HG03103 (cell line): ENCODE data around the gene PRKAR1A.
A peak's percentile ranks its signal among the peaks of the same experiment; 100 is the strongest.
"Not testable (repeated sequence)": the region's sequence is repeated elsewhere in the genome, so short reads cannot be mapped to it uniquely, and the experiment has no call there.

Experiments
- ATAC-seq: cut with Tn5 transposase; IDR thresholded peaks from one replicate; pipeline ENCODE4 v1.9.1; 2021; ENCODE audit warnings: low read depth; ENCODE audit not compliant: unreplicated experiment

PRKAR1A gene

DNA sequence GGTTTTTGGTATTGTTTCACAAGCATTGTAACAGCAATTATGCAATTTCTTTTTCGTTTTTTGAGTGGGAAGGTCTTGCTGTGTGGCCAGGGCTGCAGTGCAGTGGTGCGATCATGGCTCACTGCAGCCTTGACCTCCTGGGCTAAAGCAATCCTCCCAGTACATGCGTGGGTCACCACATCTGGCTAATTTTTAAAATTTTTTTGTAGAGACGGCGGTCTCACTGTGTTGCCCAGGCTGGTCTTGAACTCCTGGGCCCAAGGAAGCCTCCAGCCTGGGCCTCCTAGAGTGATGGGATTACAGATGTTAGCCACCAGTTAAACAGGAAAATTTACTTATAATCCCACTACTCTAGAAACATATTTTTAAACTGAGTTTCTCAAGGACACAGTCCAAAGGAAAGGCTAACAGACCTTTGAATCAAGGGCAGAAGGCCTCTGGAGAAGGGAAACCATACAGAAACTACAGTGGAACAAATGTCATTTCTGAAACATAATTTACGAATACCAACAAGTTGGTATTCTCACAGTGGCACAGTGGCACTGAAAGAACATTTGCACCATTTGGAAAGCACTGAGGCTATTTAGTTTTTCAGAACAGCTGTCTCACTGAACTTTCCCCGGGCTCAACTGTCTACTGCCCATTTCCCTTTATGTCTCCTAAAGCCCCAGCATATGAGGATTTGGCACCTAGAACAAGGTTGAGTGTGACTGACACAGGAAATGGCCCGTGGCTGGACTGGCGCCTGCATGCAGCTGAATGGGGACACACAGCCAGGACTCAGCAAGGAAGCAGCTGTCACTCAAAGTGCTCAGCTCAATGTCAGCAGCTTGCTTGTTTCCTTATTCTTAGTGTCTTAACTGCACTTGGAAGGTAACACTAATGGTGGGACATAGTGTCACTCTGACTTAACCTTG lies 2.8 kb upstream of the PRKAR1A start:
- ATAC-seq, result no peak

GRCh38 chr17:68511254-68511670 lies 968 bp upstream of the PRKAR1A start:
- no peak for ATAC-seq

GRCh38 chr17:68511671-68512246 lies 471 bp upstream of the PRKAR1A start:
- ATAC-seq, result peak; percentile 39

- no peak for ATAC-seq
Observed at GRCh38 chr17:68512960-68513474, 787 bp downstream of the PRKAR1A start.

DNA sequence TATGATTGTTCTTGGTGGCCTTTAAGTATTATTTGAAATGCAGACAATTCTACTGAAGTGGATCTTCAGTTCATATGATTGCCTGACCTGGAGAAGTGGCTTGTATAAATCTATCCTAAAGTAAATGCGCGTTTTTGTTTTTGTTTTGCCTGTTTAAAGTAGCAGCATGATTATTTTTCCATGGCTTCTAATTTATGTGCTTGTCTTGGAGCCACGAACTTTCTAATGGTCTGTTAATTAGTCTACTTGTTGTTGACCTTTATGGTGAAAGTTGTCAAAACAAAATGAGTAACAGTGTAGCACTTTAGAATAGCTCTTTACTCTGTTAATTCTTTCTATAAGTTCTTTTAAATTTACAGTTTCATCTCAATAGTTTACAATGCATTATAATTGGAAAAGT lies 1.7 kb downstream of the PRKAR1A start:
- no peak for ATAC-seq

GRCh38 chr17:68514831-68515635 lies 2.8 kb downstream of the PRKAR1A start:
- ATAC-seq, result no peak

- ATAC-seq, result no peak
Observed at GRCh38 chr17:68516732-68517131, 4.5 kb downstream of the PRKAR1A start.

DNA sequence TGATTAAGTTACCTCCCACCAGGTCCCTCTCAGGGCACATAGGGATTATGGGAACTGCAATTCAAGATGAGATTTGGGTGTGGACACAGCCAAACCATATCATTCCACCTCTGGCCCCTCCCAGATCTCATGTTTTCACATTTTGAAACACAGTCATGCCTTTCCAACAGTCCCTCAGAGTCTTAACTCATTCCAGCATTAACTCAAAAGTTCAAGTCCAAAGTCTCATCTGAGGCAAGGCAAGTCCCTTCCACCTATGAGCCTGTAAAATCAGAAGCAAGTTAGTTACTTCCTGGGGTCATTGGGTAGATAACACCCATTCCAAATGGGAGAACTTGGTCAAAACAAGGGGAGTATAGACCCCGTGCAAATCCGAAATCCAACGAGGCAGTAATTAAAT lies 5.4 kb downstream of the PRKAR1A start:
- not testable (repeated sequence) for ATAC-seq

DNA sequence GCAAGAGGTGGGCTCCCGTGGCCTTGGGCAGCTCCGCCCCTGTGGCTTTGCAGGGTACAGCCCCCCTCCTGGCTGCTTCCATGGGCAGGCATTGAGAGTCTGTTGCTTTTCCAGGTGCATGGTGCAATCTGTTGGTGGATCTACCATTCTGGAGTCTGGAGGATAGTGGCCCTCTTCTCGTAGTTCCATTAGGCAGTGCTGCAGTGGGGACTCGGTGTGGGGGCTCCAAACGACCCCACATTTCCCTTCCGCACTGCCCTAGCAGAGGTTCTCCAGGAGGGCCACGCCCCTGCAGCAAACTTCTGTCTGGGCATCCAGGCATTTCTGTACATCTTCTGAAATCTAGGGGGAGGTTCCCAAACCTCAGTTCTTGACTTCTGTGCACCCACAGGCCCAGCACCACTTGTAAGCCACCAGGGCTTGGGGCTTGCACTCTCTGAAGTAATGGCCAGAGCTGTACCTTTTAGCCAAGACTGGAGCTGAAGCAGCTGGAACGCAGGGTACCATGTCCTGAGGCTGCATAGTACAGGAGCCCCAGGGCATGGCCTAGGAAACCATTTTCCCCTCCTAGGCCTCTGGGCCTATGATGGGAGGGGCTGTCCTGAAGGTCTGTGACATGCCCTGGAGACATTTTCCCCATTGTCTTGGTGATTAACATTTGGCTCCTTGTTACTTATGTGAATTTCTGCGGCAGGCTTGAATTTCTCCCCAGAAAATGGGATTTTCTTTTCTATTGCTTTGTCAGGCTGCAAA lies 6.0 kb downstream of the PRKAR1A start:
- ATAC-seq, result no peak

- ATAC-seq, result not testable (repeated sequence)
Observed at GRCh38 chr17:68519051-68519450, 6.8 kb downstream of the PRKAR1A start.

DNA sequence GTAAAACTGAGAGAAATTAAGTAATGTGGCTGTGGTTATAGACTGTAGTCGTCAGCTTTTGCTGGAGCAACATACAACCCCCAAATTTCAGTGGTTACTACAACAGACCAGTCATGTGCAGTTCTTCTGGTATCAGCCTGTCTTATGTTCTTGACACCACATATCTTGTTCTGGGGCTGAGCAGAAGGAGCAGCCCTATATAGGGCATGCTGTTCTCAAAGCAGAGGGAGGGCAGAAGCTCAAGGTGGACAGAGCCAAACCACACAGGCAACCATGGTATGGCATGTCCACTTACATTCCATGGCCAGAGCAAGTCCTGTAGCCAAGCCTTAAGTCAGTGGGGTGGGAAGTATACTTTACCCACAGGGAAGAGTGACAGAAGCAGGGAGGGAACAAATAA lies 7.7 kb downstream of the PRKAR1A start:
- ATAC-seq, result no peak

DNA sequence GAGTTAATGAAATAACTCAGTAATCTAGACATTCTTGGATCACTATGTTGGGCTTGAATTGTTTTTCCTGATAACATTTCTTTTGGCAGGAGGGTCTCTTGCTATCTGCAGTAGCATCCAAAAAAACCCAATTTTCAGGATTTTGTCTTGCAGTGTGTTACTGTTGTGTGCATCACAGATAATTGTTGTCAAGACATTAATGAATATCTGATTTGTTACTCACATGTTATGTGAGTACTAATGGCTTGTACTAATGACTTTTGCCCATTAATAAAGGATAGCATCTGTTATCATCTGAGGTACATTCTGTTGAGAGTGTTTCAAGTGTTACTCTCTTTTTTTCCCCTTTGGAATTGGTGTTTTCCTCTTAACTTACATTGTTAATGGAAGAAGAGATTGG lies 10.0 kb downstream of the PRKAR1A start:
- no peak for ATAC-seq

- no peak for ATAC-seq
Observed at GRCh38 chr17:68526548-68526947, 14.3 kb downstream of the PRKAR1A start.

GRCh38 chr17:68527314-68527713 lies 15.1 kb downstream of the PRKAR1A start:
- ATAC-seq, result no peak

- ATAC-seq, result no peak
Observed at GRCh38 chr17:68531252-68531651, 19.0 kb downstream of the PRKAR1A start.

- ATAC-seq, result no peak
Observed at GRCh38 chr17:68532826-68533225, 20.6 kb downstream of the PRKAR1A start.

- ATAC-seq, result no peak
Observed at GRCh38 chr17:68533887-68534694, 21.9 kb downstream of the PRKAR1A start.

GRCh38 chr17:68534695-68535088 lies 22.5 kb downstream of the PRKAR1A start:
- ATAC-seq, result no peak

DNA sequence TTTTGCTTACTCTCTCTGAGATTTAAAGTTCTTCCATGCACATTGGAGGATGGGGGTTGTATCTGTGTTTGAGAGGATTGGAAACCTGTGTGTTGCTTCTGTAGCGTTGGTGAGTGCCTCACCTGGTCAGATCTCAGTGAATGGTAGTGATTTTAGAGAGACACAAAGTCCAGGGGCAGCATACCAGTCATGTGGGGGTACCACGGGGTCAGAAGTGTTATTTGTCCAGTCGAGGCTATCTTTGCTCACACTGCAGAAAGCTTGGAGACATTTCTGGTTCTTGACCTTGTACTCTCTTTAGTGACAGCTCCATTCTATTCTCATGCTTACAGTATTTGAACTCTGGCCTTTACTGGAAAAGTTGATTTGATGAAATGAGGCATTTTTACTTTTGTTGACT lies 23.7 kb downstream of the PRKAR1A start:
- no peak for ATAC-seq
